Germinal center (tissue), 1 donor: ENCODE measurements around the gene IL1RAPL2.
"Not testable (repeated sequence)": the region's sequence is repeated elsewhere in the genome, so short reads cannot be mapped to it uniquely, and the experiment has no call there.

Experiments
- DNase-seq: peaks from one replicate; pipeline ENCODE4 v3.0.0; 2012; ENCODE audit warnings: mixed read lengths, low spot score

The IL1RAPL2 gene

GRCh38 chrX:104854790-104855340 is 288.9 kb downstream of the IL1RAPL2 start:
- no peak for DNase-seq

GRCh38 chrX:104863466-104863865 is 297.5 kb downstream of the IL1RAPL2 start:
- no peak for DNase-seq

GRCh38 chrX:104864296-104864695 is 298.3 kb downstream of the IL1RAPL2 start:
- DNase-seq: no peak

- no peak for DNase-seq
Measured at GRCh38 chrX:104877504-104877903, 311.5 kb downstream of the IL1RAPL2 start.

- DNase-seq: no peak
Measured at GRCh38 chrX:104902070-104902469, 336.1 kb downstream of the IL1RAPL2 start.

- not testable (repeated sequence) for DNase-seq
Measured at GRCh38 chrX:104909694-104910093, 343.7 kb downstream of the IL1RAPL2 start.

- no peak for DNase-seq
Measured at GRCh38 chrX:104913348-104913747, 347.3 kb downstream of the IL1RAPL2 start.

- DNase-seq: not testable (repeated sequence)
Measured at GRCh38 chrX:104914686-104915085, 348.7 kb downstream of the IL1RAPL2 start.

- no peak for DNase-seq
Measured at GRCh38 chrX:104918122-104918521, 352.1 kb downstream of the IL1RAPL2 start.

GRCh38 chrX:104921584-104922205 is 355.7 kb downstream of the IL1RAPL2 start:
- no peak for DNase-seq

- DNase-seq: peak; percentile 41
Measured at GRCh38 chrX:104922206-104922621, 356.2 kb downstream of the IL1RAPL2 start.

GRCh38 chrX:104929324-104929723 is 363.3 kb downstream of the IL1RAPL2 start:
- no peak for DNase-seq

- no peak for DNase-seq
Measured at GRCh38 chrX:104935581-104935980, 369.6 kb downstream of the IL1RAPL2 start.

- DNase-seq: no peak
Measured at GRCh38 chrX:104953251-104953650, 387.3 kb downstream of the IL1RAPL2 start.

- DNase-seq: no peak
Measured at GRCh38 chrX:104961926-104962325, 395.9 kb downstream of the IL1RAPL2 start.

GRCh38 chrX:104968241-104968640 is 402.2 kb downstream of the IL1RAPL2 start:
- no peak for DNase-seq

GRCh38 chrX:104972737-104973136 is 406.7 kb downstream of the IL1RAPL2 start:
- no peak for DNase-seq

- no peak for DNase-seq
Measured at GRCh38 chrX:104987063-104987462, 421.1 kb downstream of the IL1RAPL2 start.

GRCh38 chrX:104988038-104988437 is 422.0 kb downstream of the IL1RAPL2 start:
- no peak for DNase-seq

GRCh38 chrX:104995546-104995945 is 429.5 kb downstream of the IL1RAPL2 start:
- DNase-seq: no peak

GRCh38 chrX:105006103-105006502 is 440.1 kb downstream of the IL1RAPL2 start:
- no peak for DNase-seq

GRCh38 chrX:105006996-105007395 is 441.0 kb downstream of the IL1RAPL2 start:
- DNase-seq: no peak

- DNase-seq: no peak
Measured at GRCh38 chrX:105013719-105014118, 447.7 kb downstream of the IL1RAPL2 start.

GRCh38 chrX:105017641-105018040 is 451.6 kb downstream of the IL1RAPL2 start:
- no peak for DNase-seq
